ENCODE results near the gene FPGS. TPM values are rescaled to one million over a fixed set of nuclear protein-coding genes. Genes with fewer than 3 reads are reported as not detected.
A peak's percentile ranks its signal among the peaks of the same experiment; 100 is the strongest.

The FPGS gene
- polyA plus RNA-seq, 3 donors = 21.3 to 28.5 (median 25.2) TPM

DNA sequence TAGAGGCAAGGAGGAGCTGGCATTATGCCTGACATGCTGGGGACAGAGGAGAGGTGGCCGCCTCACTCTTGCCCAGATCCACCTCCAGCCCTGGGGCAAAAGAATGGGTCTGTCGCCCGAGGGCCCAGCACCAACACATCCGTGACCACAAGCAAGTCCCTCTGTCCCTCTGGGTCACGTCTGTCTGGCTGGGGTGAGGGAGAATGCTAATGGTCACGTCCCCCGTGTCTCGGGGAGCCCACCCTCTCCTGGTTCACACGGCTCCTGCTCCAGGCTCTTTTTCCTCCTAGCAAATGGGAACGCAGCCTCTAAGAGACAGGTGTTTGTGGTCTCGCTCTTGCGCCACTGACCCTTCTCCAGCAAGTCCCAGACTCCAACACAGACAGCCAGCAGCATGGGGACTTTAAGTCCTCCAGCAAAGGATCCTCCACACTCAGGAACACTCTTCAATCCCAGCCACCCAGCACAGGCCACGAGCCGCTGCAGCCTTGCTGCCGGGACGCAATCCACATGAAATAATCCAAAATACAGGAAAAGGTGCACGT lies 47.7 kb downstream of the FPGS start:
- H3K4me2 ChIP-seq (replicated peaks; ENCODE audit: extremely low read depth, low read length, poor library complexity, severe bottlenecking) = no peak overlapping the region
- H3K4me3 ChIP-seq (replicated peaks in 1 of 3; ENCODE audit: low read depth in 2 of 3, low read length in 3 of 3) = no peak overlapping the region
- no peak overlapping the region for H3K27ac Mint-ChIP-seq
- H3K27me3 ChIP-seq (ENCODE audit: control insufficient read depth in 2 of 2, insufficient read depth in 2 of 2, low read length in 2 of 2) = no peaks in the 10 kb centered on the region
- H3K9me3 ChIP-seq (replicated peaks in 1 of 2; ENCODE audit: control insufficient read depth in 1 of 2, insufficient read depth in 1 of 2, low read length in 2 of 2) = peaks cover 15 to 24% of the 10 kb centered on the region in 2 donors
- H3K36me3 Mint-ChIP-seq = peaks cover 26 to 32% of the 10 kb centered on the region in 2 donors
- no peak for DNase-seq
- 100% methylated on average over 6 of the region's 17 CpGs for WGBS (ENCODE audit: insufficient coverage)
- peaks cover 13% of the 10 kb centered on the region for H4K20me1 ChIP-seq (ENCODE audit: insufficient read depth, low read length)
- no peak overlapping the region for H3K4me3 Mint-ChIP-seq
- H3K4me1 Mint-ChIP-seq = peaks cover 39% of the 10 kb centered on the region
- H3K9me3 Mint-ChIP-seq = peaks cover 19 to 26% (median 22%) of the 10 kb centered on the region in 7 donors
- no peak overlapping the region for H3K27ac ChIP-seq (ENCODE audit: low read depth in 1 of 2, low read length in 2 of 2)
- intact Hi-C loops (cut with micrococcal nuclease) = no loop called here
- H2AFZ ChIP-seq (ENCODE audit: insufficient read depth, low read depth, low read length, poor library complexity, severe bottlenecking) = no peak overlapping the region
- H3K27me3 Mint-ChIP-seq (ENCODE audit: low read depth in 3 of 3) = peaks cover 0 to 3% (median 3%) of the 10 kb centered on the region in 3 donors
- TF ChIP-seq, protein P1, sequence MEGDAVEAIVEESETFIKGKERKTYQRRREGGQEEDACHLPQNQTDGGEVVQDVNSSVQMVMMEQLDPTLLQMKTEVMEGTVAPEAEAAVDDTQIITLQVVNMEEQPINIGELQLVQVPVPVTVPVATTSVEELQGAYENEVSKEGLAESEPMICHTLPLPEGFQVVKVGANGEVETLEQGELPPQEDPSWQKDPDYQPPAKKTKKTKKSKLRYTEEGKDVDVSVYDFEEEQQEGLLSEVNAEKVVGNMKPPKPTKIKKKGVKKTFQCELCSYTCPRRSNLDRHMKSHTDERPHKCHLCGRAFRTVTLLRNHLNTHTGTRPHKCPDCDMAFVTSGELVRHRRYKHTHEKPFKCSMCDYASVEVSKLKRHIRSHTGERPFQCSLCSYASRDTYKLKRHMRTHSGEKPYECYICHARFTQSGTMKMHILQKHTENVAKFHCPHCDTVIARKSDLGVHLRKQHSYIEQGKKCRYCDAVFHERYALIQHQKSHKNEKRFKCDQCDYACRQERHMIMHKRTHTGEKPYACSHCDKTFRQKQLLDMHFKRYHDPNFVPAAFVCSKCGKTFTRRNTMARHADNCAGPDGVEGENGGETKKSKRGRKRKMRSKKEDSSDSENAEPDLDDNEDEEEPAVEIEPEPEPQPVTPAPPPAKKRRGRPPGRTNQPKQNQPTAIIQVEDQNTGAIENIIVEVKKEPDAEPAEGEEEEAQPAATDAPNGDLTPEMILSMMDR (IDR thresholded peaks at IDR 0.05) = no peak
- peaks cover 0 to 19% of the 10 kb centered on the region in 2 donors for H3K36me3 ChIP-seq (replicated peaks in 1 of 2; ENCODE audit: control insufficient read depth in 1 of 2, insufficient read depth in 2 of 2, low read length in 2 of 2)
- H3K4me1 ChIP-seq (ENCODE audit: control insufficient read depth in 1 of 2, insufficient read depth in 2 of 2, low read length in 2 of 2) = peaks cover 29 to 30% of the 10 kb centered on the region in 2 donors
- no peak overlapping the region for H3K9ac ChIP-seq (ENCODE audit: insufficient read depth, low read length, poor library complexity, severe bottlenecking)
- H3K79me2 ChIP-seq (ENCODE audit: insufficient read depth, low read length) = no peaks in the 10 kb centered on the region

DNA sequence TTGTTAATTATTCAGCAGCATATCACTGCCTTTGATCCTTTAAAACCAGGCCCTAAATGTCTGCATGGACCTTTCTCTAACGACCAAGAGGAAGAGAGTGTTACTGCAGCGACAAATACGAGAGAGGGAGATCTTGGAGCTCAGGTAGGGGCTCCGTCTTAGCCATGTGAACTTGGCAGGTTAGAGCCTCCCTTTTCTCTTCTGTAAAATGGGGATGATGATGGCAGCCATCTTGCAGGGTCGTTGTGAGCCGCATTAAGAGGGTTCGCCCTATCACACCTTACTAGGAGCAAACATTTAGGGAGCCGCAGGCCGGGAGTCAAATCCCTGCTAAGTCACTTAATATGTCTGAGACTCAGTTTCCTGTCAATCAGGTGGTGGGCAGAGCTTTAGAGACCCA lies 50.1 kb downstream of the FPGS start:
- peak overlapping the region; percentile 95 for H3K4me2 ChIP-seq (replicated peaks; ENCODE audit: extremely low read depth, low read length, poor library complexity, severe bottlenecking)
- DNase-seq = no peak
- peak overlapping the region in 1 of 3 experiments; percentile 89 for H3K4me3 ChIP-seq (replicated peaks in 1 of 3; ENCODE audit: low read depth in 2 of 3, low read length in 3 of 3)
- H3K9me3 ChIP-seq (replicated peaks in 1 of 2; ENCODE audit: control insufficient read depth in 1 of 2, insufficient read depth in 1 of 2, low read length in 2 of 2) = peaks cover 15 to 24% of the 10 kb centered on the region in 2 donors
- no peak overlapping the region for H3K9ac ChIP-seq (ENCODE audit: insufficient read depth, low read length, poor library complexity, severe bottlenecking)
- intact Hi-C loops (cut with micrococcal nuclease) = no loop called here
- Mint-ChIP-seq H3K36me3 (peaks cover 30 to 32% of the 10 kb centered on the region in 2 donors), H3K27ac (peak overlapping the region in 1 of 7 donors; percentile 41), H3K27me3 (ENCODE audit: low read depth in 3 of 3) (peaks cover 0 to 3% (median 3%) of the 10 kb centered on the region in 3 donors), H3K4me3 (peak overlapping the region; percentile 93 to 95), H3K9me3 (peaks cover 19 to 26% (median 22%) of the 10 kb centered on the region in 7 donors), H3K4me1 (peaks cover 38% of the 10 kb centered on the region)
- H4K20me1 ChIP-seq (ENCODE audit: insufficient read depth, low read length) = peaks cover 6% of the 10 kb centered on the region
- no peak overlapping the region for H3K27ac ChIP-seq (ENCODE audit: low read depth in 1 of 2, low read length in 2 of 2)
- H3K79me2 ChIP-seq (ENCODE audit: insufficient read depth, low read length) = no peaks in the 10 kb centered on the region
- TF ChIP-seq, protein P1 (IDR thresholded peaks at IDR 0.05) = no peak
- H3K36me3 ChIP-seq (replicated peaks in 1 of 2; ENCODE audit: control insufficient read depth in 1 of 2, insufficient read depth in 2 of 2, low read length in 2 of 2) = peaks cover 0 to 19% of the 10 kb centered on the region in 2 donors
- no peaks in the 10 kb centered on the region for H3K27me3 ChIP-seq (ENCODE audit: control insufficient read depth in 2 of 2, insufficient read depth in 2 of 2, low read length in 2 of 2)
- peaks cover 30 to 35% of the 10 kb centered on the region in 2 donors for H3K4me1 ChIP-seq (ENCODE audit: control insufficient read depth in 1 of 2, insufficient read depth in 2 of 2, low read length in 2 of 2)
- H2AFZ ChIP-seq (ENCODE audit: insufficient read depth, low read depth, low read length, poor library complexity, severe bottlenecking) = no peak overlapping the region
- WGBS (ENCODE audit: insufficient coverage) = 75% methylated on average over 2 of the region's 9 CpGs

Measured in CD14-positive monocyte (primary cell).